ENCODE data around the gene HS3ST2.

HS3ST2 gene

DNA sequence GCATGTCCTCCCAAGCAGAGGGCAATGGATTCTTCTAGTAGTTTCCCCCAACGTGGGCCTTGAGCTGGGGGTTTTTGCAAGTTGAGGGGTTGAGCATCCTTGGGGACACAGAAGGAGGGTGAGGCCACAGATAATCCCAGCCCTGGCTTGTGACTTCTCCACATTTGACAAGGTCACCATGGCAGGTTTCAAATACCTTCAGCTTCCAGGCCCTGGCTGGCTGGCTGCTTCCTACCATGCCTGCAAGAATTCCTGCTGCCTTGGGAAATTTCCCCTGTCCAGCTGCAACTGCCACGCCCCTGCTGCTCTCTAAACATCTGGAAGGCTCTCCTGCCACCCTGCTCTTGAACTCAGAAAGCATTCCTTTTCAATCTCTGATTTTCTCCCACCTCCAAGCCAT lies 41.3 kb downstream of the HS3ST2 start:
- Histone ChIP-seq H3K27ac (no peak overlapping the region), H3K4me3 (no peak overlapping the region)
- no peak for DNase-seq (ENCODE audit: low spot score)
- TF ChIP-seq CTCF (IDR thresholded peaks at IDR 0.05) = no peak

DNA sequence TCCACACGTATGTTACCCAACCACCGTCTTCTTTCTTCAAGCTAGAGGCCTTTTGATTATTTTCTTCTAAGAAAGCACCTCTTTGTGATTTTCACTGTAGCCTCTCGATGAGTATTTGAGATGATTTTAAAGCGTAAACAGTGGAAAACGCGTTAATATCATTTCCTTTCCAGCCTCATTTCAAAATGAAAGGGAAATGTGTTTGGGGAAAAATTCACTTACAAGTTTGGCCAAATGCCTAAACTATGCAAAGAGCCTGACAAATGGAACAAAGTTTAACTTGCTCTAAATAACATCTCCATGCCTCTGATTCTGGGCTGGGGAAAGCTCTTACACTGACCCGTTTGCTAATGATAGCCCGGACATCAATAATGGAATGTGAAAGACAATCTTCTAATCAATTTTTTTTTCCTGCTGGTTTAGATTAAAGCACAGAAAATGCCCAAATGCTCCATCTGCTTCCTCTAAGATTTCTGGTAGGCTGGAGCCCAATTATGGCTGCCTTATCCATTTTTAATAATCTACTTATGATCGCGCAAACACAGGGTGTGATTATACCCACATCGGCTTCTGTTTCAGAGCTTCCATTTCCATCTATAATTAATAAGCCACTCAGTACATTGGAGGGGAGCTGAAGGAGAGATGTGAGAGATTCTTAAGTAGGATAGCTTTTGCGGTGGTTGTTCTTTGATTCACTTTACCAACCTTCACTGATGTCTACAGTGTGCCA lies 43.5 kb downstream of the HS3ST2 start:
- no peak for DNase-seq (ENCODE audit: low spot score)
- no peak overlapping the region for H3K27ac ChIP-seq
- TF ChIP-seq CTCF (IDR thresholded peaks at IDR 0.05) = no peak
- no peak overlapping the region for H3K4me3 ChIP-seq

DNA sequence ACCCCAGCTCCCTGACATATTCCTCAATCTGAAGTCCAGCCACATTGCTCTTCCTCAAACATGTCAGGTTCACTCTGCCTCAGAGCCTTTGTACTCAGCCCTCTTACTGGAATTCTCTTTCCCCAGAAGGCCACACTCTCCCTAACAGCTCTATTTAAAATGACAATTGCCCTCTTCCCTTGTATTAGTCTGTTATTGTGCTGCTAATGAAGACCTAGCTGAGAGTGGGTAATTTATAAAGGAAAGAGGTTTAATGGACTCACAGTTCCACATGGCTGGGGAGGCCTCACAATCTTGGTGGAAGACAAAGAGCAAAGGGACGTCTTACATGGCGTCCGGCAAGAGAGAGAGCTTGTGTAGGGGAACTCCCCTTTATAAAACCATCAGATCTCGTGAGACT lies 46.0 kb downstream of the HS3ST2 start:
- DNase-seq (ENCODE audit: low spot score) = no peak
- Histone ChIP-seq H3K27ac (no peak overlapping the region), H3K4me3 (no peak overlapping the region)
- TF ChIP-seq CTCF (IDR thresholded peaks at IDR 0.05) = no peak

DNA sequence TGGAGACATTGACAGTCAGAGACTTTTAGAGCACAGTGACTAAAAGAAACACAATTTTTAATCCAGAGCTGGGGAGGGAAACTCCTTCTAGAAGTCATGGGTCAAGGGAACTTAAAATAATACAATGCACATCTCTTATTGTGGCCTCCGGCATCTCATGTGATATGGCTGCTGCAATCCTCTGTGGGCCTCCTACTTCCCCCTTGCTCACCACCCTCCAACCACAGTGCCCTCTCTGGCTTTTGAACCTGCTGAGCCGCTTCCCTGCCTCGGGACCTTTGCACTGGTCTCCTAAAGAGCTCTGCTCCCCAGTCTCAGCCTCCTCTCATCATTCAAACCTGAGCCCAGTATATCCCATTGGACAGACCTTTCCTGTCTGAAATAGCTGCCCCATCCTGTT lies 47.6 kb downstream of the HS3ST2 start:
- Histone ChIP-seq H3K4me3 (no peak overlapping the region), H3K27ac (no peak overlapping the region)
- no peak for DNase-seq (ENCODE audit: low spot score)
- TF ChIP-seq CTCF (IDR thresholded peaks at IDR 0.05) = no peak

DNA sequence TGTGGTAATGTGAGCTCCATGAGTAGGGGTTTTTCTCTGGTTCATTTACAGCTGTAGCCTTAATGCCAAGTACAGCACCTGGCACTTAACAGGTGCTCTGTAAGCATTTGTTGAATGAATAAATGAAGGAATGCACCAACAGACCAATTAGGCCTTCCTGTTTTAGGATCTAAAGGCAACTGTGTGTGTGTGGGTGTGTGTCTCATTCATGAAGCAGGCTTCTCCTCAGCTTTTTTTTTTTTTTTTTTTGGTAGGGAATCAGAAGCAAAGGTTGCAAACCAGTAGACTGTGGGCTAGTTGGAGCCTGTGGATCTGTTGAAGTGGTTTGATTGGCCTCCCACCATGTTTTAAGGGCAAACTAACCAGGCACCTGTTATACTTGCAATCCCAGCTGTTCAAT lies 48.1 kb downstream of the HS3ST2 start:
- H3K4me3 ChIP-seq = no peak overlapping the region
- no peak for TF ChIP-seq CTCF (IDR thresholded peaks at IDR 0.05)
- DNase-seq (ENCODE audit: low spot score) = no peak
- no peak overlapping the region for H3K27ac ChIP-seq

DNA sequence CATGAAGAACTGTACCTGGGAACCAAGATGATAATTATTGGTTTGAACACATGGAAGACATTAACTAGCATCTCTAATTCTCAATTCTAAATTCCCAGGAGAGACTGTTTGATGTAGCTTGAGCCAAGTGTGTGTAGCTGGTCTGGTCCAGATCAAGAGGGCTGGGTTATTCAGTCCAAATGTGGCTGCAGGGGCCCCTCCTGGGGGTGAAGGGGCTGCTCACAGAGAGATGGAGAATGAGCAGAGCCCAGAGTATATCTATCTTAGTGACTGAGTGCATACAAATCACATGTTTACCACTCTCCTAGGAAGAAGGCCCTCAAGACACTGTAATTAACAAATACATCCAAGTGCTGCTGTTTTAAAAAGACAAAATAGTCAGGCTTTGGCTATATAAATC lies 50.4 kb downstream of the HS3ST2 start:
- no peak overlapping the region for H3K27ac ChIP-seq
- no peak for TF ChIP-seq CTCF (IDR thresholded peaks at IDR 0.05)

DNA sequence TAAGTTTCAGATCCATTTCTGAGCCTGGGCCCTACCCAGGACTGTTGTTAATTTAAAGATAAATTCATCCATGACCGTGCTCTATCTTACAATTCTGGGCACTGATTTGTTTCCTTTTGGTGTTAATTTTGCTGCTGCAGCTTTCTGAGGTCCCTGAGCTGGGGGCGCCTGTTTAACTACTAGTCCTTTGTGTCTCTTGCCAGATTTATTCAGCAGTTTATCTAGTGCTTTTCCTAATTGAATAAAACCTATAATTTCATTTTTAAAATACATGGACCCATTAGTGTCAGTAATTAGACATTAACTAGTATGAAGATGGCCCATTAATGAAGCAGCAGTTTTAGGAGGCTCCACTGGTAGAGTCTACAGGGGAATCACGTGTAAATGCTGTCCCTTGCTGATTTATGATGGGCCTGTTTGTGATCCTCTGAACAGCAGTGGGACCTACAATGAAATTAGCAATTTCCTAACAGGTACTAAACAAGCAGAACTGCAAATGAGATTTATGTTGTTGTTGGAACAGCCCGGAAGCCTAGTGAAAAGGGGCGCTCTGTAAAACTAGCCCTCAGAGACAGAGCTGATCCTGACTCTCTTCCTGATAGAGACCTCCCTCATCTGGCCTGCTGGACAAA lies 54.7 kb downstream of the HS3ST2 start:
- DNase-seq (ENCODE audit: low spot score) = no peak
- TF ChIP-seq CTCF (IDR thresholded peaks at IDR 0.05) = no peak
- Histone ChIP-seq H3K4me3 (no peak overlapping the region), H3K27ac (no peak overlapping the region)

More for the DNA sequence above, 50.4 kb downstream of the HS3ST2 start:
- H3K4me3 ChIP-seq = no peak overlapping the region
- no peak for DNase-seq (ENCODE audit: low spot score)
